ENCODE data around the gene TOMM5. TPM values are rescaled to one million over a fixed set of nuclear protein-coding genes. Genes with fewer than 3 reads are reported as not detected.

Gene TOMM5
- total and polyA plus RNA-seq, 2 of the 13 experiments (the other 11 are each of a cell fraction or from before 2014, with no cell fraction given), result 147 to 315 TPM

DNA sequence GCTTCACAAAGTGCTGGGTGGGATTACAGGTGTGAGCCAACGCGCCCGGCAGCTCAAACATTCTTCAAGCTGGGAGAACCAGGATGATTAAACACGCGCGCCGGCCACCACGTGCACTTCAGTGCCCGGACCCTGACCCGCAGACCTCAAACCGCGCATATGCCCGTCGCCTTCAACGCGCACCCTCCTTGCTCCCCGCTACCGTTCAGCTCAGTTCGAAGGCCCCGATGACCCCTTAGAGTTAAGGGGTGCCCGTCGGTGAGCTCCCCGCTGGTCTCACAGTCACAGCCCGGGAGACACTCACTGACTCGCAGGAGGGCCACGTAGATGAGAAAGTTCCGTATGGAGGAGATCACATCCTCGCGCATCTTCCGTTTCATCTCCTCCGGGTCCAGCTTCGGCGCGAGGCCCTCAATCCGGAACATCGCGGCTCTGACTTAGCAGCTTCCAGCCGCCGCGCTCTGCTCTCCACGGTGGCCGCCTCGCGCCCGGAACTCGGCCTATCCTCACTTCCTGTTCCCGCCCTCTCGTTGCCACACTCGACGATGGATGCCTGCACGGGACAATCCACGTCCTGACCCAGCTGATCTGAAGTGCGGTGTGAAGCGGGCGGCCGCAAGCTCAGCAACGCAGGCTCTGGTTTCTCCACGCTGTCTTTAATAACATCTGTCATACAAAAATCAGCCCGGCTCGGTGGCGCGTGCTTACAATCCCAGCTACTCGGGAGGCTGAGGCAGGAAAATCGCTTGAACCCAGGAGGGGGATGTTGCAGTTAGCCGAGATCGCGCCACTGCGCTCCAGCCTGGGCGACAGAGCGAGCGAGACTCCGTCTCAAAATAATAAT is at the start of gene TOMM5 (continued):
- TF ChIP-seq, protein P1, sequence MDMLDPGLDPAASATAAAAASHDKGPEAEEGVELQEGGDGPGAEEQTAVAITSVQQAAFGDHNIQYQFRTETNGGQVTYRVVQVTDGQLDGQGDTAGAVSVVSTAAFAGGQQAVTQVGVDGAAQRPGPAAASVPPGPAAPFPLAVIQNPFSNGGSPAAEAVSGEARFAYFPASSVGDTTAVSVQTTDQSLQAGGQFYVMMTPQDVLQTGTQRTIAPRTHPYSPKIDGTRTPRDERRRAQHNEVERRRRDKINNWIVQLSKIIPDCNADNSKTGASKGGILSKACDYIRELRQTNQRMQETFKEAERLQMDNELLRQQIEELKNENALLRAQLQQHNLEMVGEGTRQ (IDR thresholded peaks at IDR 0.05; ENCODE audit: low read depth, low read length), result no peak
- TF ChIP-seq, protein P1 (CRISPR knock-in tag; IDR thresholded peaks at IDR 0.05; ENCODE audit: borderline replicate concordance), result peak; percentile 65
- TF ChIP-seq GATAD2A (CRISPR knock-in tag; IDR thresholded peaks at IDR 0.05) (peak; percentile 80), ZNF558 (CRISPR knock-in tag; IDR thresholded peaks at IDR 0.05; ENCODE audit: borderline replicate concordance) (peak; percentile 97; the same call in 1 of the 2 replicates), ZNF674 (CRISPR knock-in tag; IDR thresholded peaks at IDR 0.05; ENCODE audit: low read depth) (peak; percentile 95), ZFP41 (CRISPR knock-in tag; IDR thresholded peaks at IDR 0.05; ENCODE audit: borderline replicate concordance) (peak; percentile 95; the same call in 1 of the 2 replicates), ZNF839 (CRISPR knock-in tag; IDR thresholded peaks at IDR 0.05; ENCODE audit: borderline replicate concordance) (peak; percentile 90), MTF2 (CRISPR knock-in tag; IDR thresholded peaks at IDR 0.05; ENCODE audit: borderline replicate concordance) (no peak), ZNF546 (CRISPR knock-in tag; conservative IDR thresholded peaks at IDR 0.05) (peak; percentile 5; the same call in 1 of the 2 replicates), MLLT10 (CRISPR knock-in tag; IDR thresholded peaks at IDR 0.05) (no peak), GPN1 (CRISPR knock-in tag; IDR thresholded peaks at IDR 0.05; ENCODE audit: borderline replicate concordance) (peak; percentile 18; the same call in 1 of the 2 replicates), PITX1 (CRISPR knock-in tag; IDR thresholded peaks at IDR 0.05) (peak; percentile 70; the same call in 1 of the 2 replicates), MTA1 (CRISPR knock-in tag; IDR thresholded peaks at IDR 0.05; ENCODE audit: borderline replicate concordance) (peak; percentile 51; the same call in 1 of the 2 replicates), TEF (CRISPR knock-in tag; IDR thresholded peaks at IDR 0.05) (no peak), RNF2 (conservative IDR thresholded peaks at IDR 0.05; ENCODE audit: low read depth) (peak; percentile 98), TFDP1 (CRISPR knock-in tag; IDR thresholded peaks at IDR 0.05; ENCODE audit: borderline replicate concordance) (peak; percentile 98), FOXC1 (CRISPR knock-in tag; IDR thresholded peaks at IDR 0.05; ENCODE audit: borderline replicate concordance) (peak; percentile 84), CREB1 (IDR thresholded peaks at IDR 0.05) (0 out of 2 replicates have a peak, but pooled peaks have one; percentile 20), CREB1 (CRISPR knock-in tag; IDR thresholded peaks at IDR 0.05) (peak; percentile 65; the same call in 1 of the 2 replicates), ONECUT2 (CRISPR knock-in tag; IDR thresholded peaks at IDR 0.05) (no peak), FOXJ3 (CRISPR knock-in tag; IDR thresholded peaks at IDR 0.05; ENCODE audit: borderline replicate concordance) (peak; percentile 71; the same call in 1 of the 2 replicates), ELF3 (CRISPR knock-in tag; IDR thresholded peaks at IDR 0.05) (peak; percentile 86), GLI4 (CRISPR knock-in tag; IDR thresholded peaks at IDR 0.05; ENCODE audit: borderline replicate concordance) (peak; percentile 96), CENPX (CRISPR knock-in tag; IDR thresholded peaks at IDR 0.05) (no peak)
- TF ChIP-seq, protein P2, sequence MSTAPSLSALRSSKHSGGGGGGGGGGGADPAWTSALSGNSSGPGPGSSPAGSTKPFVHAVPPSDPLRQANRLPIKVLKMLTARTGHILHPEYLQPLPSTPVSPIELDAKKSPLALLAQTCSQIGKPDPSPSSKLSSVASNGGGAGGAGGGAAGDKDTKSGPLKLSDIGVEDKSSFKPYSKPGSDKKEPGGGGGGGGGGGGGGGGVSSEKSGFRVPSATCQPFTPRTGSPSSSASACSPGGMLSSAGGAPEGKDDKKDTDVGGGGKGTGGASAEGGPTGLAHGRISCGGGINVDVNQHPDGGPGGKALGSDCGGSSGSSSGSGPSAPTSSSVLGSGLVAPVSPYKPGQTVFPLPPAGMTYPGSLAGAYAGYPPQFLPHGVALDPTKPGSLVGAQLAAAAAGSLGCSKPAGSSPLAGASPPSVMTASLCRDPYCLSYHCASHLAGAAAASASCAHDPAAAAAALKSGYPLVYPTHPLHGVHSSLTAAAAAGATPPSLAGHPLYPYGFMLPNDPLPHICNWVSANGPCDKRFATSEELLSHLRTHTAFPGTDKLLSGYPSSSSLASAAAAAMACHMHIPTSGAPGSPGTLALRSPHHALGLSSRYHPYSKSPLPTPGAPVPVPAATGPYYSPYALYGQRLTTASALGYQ (CRISPR knock-in tag; IDR thresholded peaks at IDR 0.05), result peak; percentile 87

Data from HepG2 (cell line).